GM23338 (cell line): ENCODE measurements around the gene KCTD19. TPM values are rescaled to one million over a fixed set of nuclear protein-coding genes. Genes with fewer than 3 reads are reported as not detected.

Experiments used
- CTCF ChIP-seq, 2 experiments: fragments of 200-600 bp in 1 of 2; sonication (generic) in 1 of 2; conservative IDR thresholded peaks; 2 replicates each; pipeline versions ENCODE4 v1.5.1 to v1.6.1; 2016 to 2017; ENCODE audit warnings: antibody characterized with exemption in 2 of 2, low read depth in 2 of 2, mild to moderate bottlenecking in 2 of 2, moderate library complexity in 1 of 2
- ETS1 ChIP-seq: IDR thresholded peaks from 2 replicates; pipeline ENCODE4 v1.6.1; 2016; ENCODE audit warnings: antibody characterized with exemption
- EZH2 ChIP-seq: fragments of 200-600 bp; sonication (generic); IDR thresholded peaks from one replicate; pipeline ENCODE4 v1.8.0; 2017; ENCODE audit warnings: antibody characterized with exemption, mild to moderate bottlenecking, low read depth; ENCODE audit not compliant: unreplicated experiment
- JUNB ChIP-seq: IDR thresholded peaks from one replicate; pipeline ENCODE4 v1.6.1; 2016; ENCODE audit warnings: antibody characterized with exemption; ENCODE audit not compliant: unreplicated experiment
- REST ChIP-seq: IDR thresholded peaks from one replicate; pipeline ENCODE4 v1.6.1; 2018; ENCODE audit warnings: antibody characterized with exemption; ENCODE audit not compliant: unreplicated experiment
- STAT1 ChIP-seq: IDR thresholded peaks from one replicate; pipeline ENCODE4 v1.6.1; 2016; ENCODE audit warnings: antibody characterized with exemption; ENCODE audit not compliant: unreplicated experiment
- ZNF114 ChIP-seq: fragments of 250-450 bp; sonication (Bioruptor Pico); IDR thresholded peaks from 2 replicates; pipeline ENCODE4 v1.5.0; 2020; ENCODE audit warnings: mild to moderate bottlenecking, moderate library complexity
- ZNF462 ChIP-seq: fragments of 250-450 bp; sonication (Bioruptor Pico); IDR thresholded peaks from 2 replicates; pipeline ENCODE4 v1.5.0; 2020; ENCODE audit warnings: mild to moderate bottlenecking, moderate library complexity
- polyA plus RNA-seq: library from polyadenylated mRNA; unstranded; fragments of >200 nt; fragmentation: Nextera tagmentation; extraction: Ambion mirVana; gene quantifications from 2 replicates; pipeline ENCODE4 v1.2.1, GENCODE V29; 2016
- total RNA-seq: library from RNA; depleted of rRNA; stranded (reverse); fragments of >200 nt; shearing (Covaris generic); gene quantifications from 2 replicates; pipeline ENCODE4 v1.2.3, GENCODE V29; 2014

The KCTD19 gene
- total and polyA plus RNA-seq, 2 experiments from 2014 or later, result 0.31 to 0.65 TPM

GRCh38 chr16:67275321-67275720 is 51.2 kb downstream of the KCTD19 start (continued):
- TF ChIP-seq ZNF462 (no peak), ZNF114 (no peak), JUNB (no peak), CTCF (conservative IDR thresholded peaks at IDR 0.05; ENCODE audit: low read depth in 2 of 2) (no peak), REST (no peak), ETS1 (no peak), EZH2 (no peak), STAT1 (no peak)
